Activated T-cell treated with anti-CD3 and anti-CD28 coated beads, Interleukin-2, amount 50 U/mL, for 48 hours (primary cell): ENCODE measurements around the gene CCR8.

Experiments
- DNase-seq, 2 experiments: peaks; one replicate each; pipeline ENCODE4 v3.0.0-alpha.2; 2020

Gene CCR8

DNA sequence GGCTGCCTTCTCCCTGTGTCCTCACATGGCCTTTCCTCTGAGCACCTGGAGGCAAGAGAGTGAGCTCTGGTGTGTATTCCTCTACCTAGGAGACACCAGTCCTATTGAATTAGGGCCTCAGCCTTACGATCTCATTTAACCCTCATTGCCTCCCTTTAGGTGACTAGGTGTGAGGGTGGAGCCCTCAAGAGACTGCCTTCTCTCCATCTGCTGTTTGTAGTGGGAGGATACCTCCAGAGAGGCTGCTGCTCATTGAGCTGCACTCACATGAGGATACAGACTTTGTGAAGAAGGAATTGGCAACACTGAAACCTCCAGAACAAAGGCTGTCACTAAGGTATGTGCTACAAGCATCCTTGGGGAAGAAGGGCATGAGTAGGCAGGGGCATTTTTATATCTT is at the start of gene CCR8:
Gene CCR8 (plus strand): TSS at position 217 of the 400 bp plus-strand sequence. CDS start 2,623 bp downstream, outside the sequence.
- no peak for DNase-seq

- peak in 1 of 2 experiments; percentile 12 for DNase-seq
Measured at GRCh38 chr3:39279745-39280517, 49.6 kb upstream of the CCR8 start, which contains the start of gene CX3CR1. Gene CX3CR1, minus strand, starts transcription at chr3:39280036. Its CDS starts 13,527 bp downstream, at chr3:39266509.

DNA sequence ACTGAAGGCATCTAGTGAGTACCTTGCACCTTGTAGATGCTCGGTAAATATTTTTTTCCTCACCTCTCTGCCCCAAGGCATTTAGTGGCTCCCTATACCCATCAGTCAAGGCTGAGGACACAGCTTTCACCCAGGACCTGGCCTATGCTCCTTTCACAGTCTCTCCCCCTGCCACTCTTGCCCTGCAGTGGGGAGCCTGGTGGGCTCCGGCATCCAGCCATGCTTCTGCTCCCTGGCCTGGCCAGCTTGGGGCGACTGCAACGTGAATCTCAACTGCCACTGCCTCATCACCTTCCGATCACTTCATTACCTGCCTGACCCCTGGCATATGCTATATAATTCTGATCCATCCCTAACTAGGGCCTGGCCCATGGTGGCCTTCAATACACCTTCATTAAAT is 48.9 kb upstream of the CCR8 start:
- no peak for DNase-seq

DNA sequence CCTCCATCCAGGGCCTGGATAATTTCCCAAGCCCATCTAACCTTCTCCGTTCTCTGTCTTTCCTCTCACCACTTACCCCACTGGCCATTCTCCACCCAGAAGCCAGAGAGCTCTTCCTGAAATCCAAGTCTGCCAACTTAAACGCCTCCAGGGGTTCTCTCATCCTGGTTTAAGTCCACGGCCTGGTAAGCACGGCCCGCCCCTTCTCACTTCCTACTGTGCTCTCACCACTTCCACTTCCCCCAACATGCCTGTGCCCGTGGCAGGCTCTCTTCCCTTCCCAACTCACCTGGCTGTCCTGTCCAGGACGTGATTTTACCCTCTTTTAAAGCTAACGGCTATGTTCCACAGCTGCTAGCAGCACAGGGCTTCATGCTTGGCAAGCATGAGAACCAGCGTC is 48.0 kb upstream of the CCR8 start:
- peak in 1 of 2 experiments; percentile 12 for DNase-seq

- DNase-seq: no peak
Measured at GRCh38 chr3:39282057-39282456, 47.5 kb upstream of the CCR8 start.

- peak; percentile 11 to 15 for DNase-seq
Measured at GRCh38 chr3:39284457-39284881, 45.0 kb upstream of the CCR8 start.

- no peak for DNase-seq
Measured at GRCh38 chr3:39285332-39285731, 44.2 kb upstream of the CCR8 start.

DNA sequence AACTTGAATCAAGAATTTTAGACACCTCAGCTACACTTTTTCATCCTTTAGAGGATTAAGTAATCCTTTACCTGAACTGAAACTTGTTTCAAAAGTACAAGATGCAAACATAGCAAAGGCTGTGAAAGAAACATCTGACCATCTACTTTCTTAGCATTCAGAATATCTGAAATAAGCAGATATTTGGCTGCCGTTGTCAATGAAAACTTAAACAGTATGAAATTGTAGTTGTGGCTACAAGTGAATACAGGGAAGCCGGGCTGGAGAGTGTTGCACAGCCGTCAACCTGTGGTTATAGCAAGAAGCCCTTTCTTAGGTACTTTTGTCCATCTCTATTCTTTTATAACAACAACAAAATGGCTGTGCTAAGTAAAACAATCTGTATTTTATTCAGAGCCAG is 42.7 kb upstream of the CCR8 start:
- no peak for DNase-seq

GRCh38 chr3:39287216-39288164 is 42.0 kb upstream of the CCR8 start:
- DNase-seq: no peak

GRCh38 chr3:39288300-39288808 is 41.2 kb upstream of the CCR8 start:
- DNase-seq: peak; percentile 85 to 89

DNA sequence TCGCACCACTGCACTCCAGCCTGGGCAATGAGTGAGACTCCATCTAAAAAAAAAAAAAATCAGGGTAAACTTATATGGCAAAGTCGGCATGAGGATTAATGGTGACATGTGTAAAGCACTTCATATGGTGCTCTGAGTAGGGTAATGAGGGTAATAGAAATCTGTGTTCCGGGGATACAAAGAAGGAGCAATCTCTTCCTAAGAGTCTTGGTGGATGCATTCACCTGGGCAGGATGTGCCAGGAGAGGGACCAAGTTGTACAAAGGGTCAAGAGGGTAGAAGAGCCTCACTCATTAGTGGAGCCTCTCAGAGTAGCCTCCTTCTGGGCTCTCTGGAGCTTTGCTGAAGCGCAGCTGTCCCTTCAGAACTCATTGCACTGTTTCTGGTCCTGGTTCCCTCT is 40.4 kb upstream of the CCR8 start:
- DNase-seq: no peak

DNA sequence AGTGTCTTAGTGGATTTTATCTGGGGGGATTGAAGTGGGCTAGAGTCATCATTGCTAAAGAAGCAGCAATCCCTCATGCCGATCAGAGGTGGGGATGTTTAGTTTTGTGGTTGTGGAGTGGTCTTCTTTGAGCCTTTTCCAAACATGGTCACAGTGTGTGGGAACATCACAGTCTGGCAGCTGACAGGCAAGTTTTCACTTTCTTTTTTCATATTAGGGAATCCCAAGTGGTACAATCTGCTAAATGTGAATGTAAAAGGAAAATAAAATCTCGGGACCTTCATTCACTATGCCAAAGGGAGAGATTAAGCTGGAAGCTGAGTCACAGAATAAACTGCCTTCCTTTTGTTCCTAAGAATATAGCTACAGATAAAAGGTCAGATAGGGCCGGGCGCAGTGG is 39.3 kb upstream of the CCR8 start:
- DNase-seq: no peak

DNA sequence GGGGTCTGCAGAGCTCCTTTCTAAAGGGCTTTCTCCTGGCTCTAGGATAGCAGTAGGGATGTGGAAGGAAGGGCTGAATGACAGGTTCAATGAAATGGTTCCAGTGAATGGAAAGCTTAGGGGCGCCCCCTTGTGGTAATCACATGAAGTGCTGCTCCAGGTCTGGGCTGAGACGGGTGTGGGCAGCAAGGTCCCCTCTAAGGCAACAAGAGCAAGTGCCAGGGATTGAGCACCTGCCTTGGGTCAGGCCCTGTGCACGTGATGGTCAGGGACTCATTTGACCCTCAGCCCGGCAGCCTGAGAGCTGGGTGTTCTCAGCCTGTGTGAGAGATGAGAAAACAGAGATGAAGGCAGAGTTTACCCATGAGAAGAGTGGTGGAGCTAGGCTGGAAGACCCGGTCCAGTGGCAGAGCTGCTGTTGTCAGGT is 37.6 kb upstream of the CCR8 start:
- DNase-seq: peak; percentile 89

DNA sequence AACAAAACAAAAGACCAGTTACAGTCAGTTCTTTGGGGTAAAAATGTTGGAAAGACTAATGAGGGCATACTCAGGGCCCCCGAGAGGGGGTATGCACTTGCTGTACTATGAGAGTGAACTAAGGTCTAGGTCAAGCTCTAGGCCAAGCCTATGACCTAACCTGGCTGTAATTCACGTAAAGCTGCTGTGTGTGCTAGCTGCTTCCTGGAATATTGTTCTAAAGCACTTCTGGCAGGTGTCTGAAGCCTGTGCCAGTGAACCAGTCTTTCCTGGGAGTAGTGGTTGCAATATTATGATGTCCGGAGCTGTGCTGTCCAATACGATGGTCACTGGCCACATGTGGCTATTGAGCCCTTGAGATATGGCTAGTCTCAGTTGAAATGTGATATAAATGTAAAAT is 36.5 kb upstream of the CCR8 start:
- DNase-seq: no peak

GRCh38 chr3:39294446-39295183 is 34.9 kb upstream of the CCR8 start:
- DNase-seq: peak in 1 of 2 experiments; percentile 37

GRCh38 chr3:39295184-39295775 is 34.2 kb upstream of the CCR8 start:
- DNase-seq: peak in 1 of 2 experiments; percentile 29

DNA sequence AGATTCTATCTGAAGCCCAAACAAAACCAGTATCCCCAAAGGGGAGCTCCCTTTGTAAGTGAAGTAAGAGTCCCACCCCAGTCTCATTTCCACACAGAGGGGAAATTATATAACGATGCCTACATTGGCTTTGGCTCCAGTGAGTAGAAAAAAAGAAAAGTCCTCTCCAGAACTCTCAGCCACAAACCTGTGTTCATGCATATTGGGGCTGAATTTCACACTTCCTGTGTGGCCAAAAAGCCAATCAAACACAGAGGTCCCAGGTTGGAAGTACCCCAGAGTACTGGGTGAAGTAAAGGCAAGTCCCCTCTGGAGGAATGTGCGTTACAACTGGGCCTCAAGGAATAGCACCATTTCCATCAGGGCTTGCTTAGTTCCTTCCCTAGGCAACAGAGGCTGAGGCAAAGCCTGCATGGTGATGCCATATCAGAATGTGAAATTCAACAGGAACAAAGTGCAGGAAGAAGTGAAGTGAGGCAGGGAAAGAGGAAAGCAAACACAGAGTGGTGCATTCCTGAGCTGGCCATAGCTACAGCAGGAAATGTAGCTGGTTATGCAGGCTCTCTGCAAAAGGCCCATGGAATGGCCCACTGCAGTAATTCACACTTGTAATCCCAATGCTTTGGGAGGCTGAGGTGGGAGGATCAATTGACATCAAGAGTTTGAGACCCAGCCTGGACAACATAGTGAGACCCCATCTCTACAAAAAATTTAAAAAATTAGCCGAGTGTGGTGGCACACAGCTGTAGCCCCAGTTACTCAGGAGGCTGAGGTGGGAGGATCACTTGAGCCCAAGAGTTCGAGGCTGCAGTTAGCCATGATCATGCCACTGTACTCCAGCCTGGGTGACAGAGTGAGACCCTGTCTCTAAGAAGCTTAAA is 33.1 kb upstream of the CCR8 start:
- no peak for DNase-seq

- DNase-seq: no peak
Measured at GRCh38 chr3:39299279-39299678, 30.2 kb upstream of the CCR8 start.

- DNase-seq: no peak
Measured at GRCh38 chr3:39302178-39302577, 27.3 kb upstream of the CCR8 start.

GRCh38 chr3:39313289-39313688 is 16.2 kb upstream of the CCR8 start:
- DNase-seq: no peak

- no peak for DNase-seq
Measured at GRCh38 chr3:39315420-39315819, 14.1 kb upstream of the CCR8 start.
